ENCODE measurements around the gene PWWP2B. TPM values are rescaled to one million over a fixed set of nuclear protein-coding genes. Genes with fewer than 3 reads are reported as not detected.

The PWWP2B gene
- total and polyA plus RNA-seq, 9 of the 15 experiments (the other 6 are each of a cell fraction or from before 2014, with no cell fraction given), result 0.07 to 9.2 (median 1.6) TPM; not detected in 1

DNA sequence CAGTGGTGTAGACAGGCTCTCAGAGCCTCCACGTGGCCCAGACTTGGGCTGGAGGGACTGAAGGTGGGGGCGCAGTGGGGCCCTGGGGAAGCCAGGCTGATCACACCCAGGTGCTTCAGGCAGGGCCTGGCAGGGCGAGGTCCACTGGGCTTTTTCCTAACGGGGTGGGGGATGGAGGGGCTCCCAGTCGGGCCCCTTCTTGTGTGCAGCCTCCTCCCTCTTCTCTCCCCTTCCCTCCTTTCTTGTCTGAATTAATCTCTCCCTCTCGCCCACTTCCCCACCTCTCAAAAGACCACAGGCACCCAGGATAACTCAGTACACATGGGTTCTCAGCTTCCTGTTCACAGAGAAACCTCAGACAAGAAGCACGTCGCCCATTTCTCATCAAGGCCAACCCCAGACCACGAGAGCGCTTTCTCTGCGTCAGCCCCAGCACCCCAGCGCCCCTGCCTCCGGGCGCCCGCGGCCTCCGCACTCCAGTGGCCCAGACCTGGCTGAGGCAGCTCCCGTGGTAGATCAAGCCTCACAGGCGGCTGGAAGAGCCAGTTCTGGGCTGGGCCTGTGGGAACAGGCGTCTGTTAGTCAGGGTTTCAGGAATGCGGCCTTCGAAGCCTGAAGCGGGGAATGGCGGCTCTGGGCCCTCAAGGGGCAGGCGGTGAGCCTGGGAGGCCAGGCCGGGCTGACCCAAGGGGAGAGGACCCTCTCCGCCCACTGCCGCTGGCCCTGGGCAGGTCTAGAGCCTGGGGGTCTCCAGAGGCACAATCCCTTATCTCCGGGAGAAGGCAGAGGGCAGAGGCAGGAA is 50.6 kb downstream of the PWWP2B start (continued):
- TF ChIP-seq ZBTB7A (IDR thresholded peaks at IDR 0.05; ENCODE audit: borderline replicate concordance, control insufficient read depth, low read depth, low read length) (peak; percentile 11; the same call in 1 of the 2 replicates), ZNF384 (IDR thresholded peaks at IDR 0.05; ENCODE audit: low read depth, low read length) (no peak), BDP1 (IDR thresholded peaks at IDR 0.05; ENCODE audit: insufficient read depth, insufficient read length) (no peak), SIRT6 (IDR thresholded peaks at IDR 0.05; ENCODE audit: low read depth, low read length) (no peak), NCOA1 (IDR thresholded peaks at IDR 0.05; ENCODE audit: low read depth) (0 out of 2 replicates have a peak, but pooled peaks have one; percentile 41), CSDE1 (IDR thresholded peaks at IDR 0.05) (no peak), GTF2E2 (tag; IDR thresholded peaks at IDR 0.05) (no peak), ARID3B (CRISPR knock-in tag; IDR thresholded peaks at IDR 0.05; ENCODE audit: borderline replicate concordance) (no peak), ZNF592 (IDR thresholded peaks at IDR 0.05) (peak; percentile 27), MYC (IDR thresholded peaks at IDR 0.05; ENCODE audit: low read depth, low read length) (0 out of 2 replicates have a peak, but pooled peaks have one; percentile 19), MYC (CRISPR knock-in tag; IDR thresholded peaks at IDR 0.05; ENCODE audit: borderline replicate concordance, low read depth) (no peak)
- TF ChIP-seq, protein P1, sequence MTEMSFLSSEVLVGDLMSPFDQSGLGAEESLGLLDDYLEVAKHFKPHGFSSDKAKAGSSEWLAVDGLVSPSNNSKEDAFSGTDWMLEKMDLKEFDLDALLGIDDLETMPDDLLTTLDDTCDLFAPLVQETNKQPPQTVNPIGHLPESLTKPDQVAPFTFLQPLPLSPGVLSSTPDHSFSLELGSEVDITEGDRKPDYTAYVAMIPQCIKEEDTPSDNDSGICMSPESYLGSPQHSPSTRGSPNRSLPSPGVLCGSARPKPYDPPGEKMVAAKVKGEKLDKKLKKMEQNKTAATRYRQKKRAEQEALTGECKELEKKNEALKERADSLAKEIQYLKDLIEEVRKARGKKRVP (CRISPR knock-in tag; IDR thresholded peaks at IDR 0.05), result no peak

Measured in K562 (cell line).